Kidney (tissue), 14 donors: ENCODE results near the gene KNCN. TPM values are rescaled to one million over a fixed set of nuclear protein-coding genes. Genes with fewer than 3 reads are reported as not detected.

Source experiments
- DNase-seq, 5 donors: peaks; one replicate each; pipeline ENCODE4 v3.0.0-alpha.2; 2013 to 2020
- FAIRE-seq: peaks from 2 replicates; lab custom pipeline; 2012; peaks lifted over from hg19 to GRCh38; lab: Jason Lieb, UNC
- H3K27ac ChIP-seq, 2 donors: one replicate each; pipeline ENCODE4 v1.7.0; 2013; ENCODE audit warnings: low read depth in 2 of 2, low read length in 2 of 2, inconsistent platforms in 1 of 2
- H3K27me3 ChIP-seq: one replicate; pipeline ENCODE4 v1.7.1; 2013; ENCODE audit warnings: low read length, inconsistent platforms; ENCODE audit not compliant: control insufficient read depth, insufficient read depth
- H3K36me3 ChIP-seq, 3 donors: one replicate each; pipeline versions ENCODE4 v1.7.0 to v1.7.1; 2013; ENCODE audit warnings: low read length in 3 of 3, control low read depth in 1 of 3, inconsistent platforms in 1 of 3; ENCODE audit not compliant: insufficient read depth in 3 of 3, control insufficient read depth in 2 of 3
- H3K4me1 ChIP-seq, 3 donors: one replicate each; pipeline versions ENCODE4 v1.7.0 to v1.7.1; 2013; ENCODE audit warnings: low read length in 3 of 3, inconsistent platforms in 1 of 3, low read depth in 1 of 3; ENCODE audit not compliant: control insufficient read depth in 2 of 3, insufficient read depth in 2 of 3
- H3K4me3 ChIP-seq, 3 donors: one replicate each; pipeline versions ENCODE4 v1.7.0 to v1.8.1; 2013; ENCODE audit warnings: low read length in 3 of 3, control low read depth in 1 of 3, inconsistent platforms in 1 of 3
- H3K9ac ChIP-seq, 3 donors: one replicate each; pipeline versions ENCODE4 v1.7.0 to v1.7.1; 2013; ENCODE audit warnings: low read length in 3 of 3, control low read depth in 1 of 3, inconsistent platforms in 1 of 3
- H3K9me3 ChIP-seq, 3 donors: one replicate each; pipeline versions ENCODE4 v1.7.0 to v1.7.1; 2013; ENCODE audit warnings: low read length in 3 of 3, control low read depth in 1 of 3, inconsistent platforms in 1 of 3; ENCODE audit not compliant: control insufficient read depth in 2 of 3, insufficient read depth in 1 of 3
- intact Hi-C: fragments of 100-400 bp; cut with DNase I; formaldehyde crosslinking; loops from one replicate; pipeline ENCODE4 v1.11.1; 2022
- polyA plus RNA-seq: library from polyadenylated mRNA; stranded (reverse); fragments of 350-450 nt; fragmentation: Illumina TruSeq; extraction: RNeasy Lipid Tissue Mini Kit (QIAGEN cat#74804); gene quantifications from one replicate; pipeline ENCODE4 v1.2.3, GENCODE V29; 2014; ENCODE audit warnings: low read depth, low replicate concordance; ENCODE audit not compliant: insufficient read depth
- total RNA-seq: library from RNA; stranded (reverse); fragmentation: NEBNext Ultra II Directional; extraction: Animal tissue kit (Norgen Biotek cat#: 25700); gene quantifications from one replicate; pipeline ENCODE4 v1.2.1, GENCODE V29; 2021
- TF ChIP-seq, protein P1 (sequence below): IDR thresholded peaks from 3 replicates; pipeline ENCODE4 v1.5.1; 2012; ENCODE audit warnings: mild to moderate bottlenecking, moderate library complexity, borderline replicate concordance; ENCODE audit not compliant: insufficient read depth; ENCODE audit errors: extremely low read depth
- donor health status: control.
- donor health status: control.
- donor health status: control.
- donor health status: control.
- donor health status: control.
- donor health status: DM: yes; HTN: yes; CAD: no.
- donor health status: Normal renal cell carcinoma (clear cell type).

The KNCN gene
- total and polyA plus RNA-seq, 2 donors from 2014 or later: not detected

DNA sequence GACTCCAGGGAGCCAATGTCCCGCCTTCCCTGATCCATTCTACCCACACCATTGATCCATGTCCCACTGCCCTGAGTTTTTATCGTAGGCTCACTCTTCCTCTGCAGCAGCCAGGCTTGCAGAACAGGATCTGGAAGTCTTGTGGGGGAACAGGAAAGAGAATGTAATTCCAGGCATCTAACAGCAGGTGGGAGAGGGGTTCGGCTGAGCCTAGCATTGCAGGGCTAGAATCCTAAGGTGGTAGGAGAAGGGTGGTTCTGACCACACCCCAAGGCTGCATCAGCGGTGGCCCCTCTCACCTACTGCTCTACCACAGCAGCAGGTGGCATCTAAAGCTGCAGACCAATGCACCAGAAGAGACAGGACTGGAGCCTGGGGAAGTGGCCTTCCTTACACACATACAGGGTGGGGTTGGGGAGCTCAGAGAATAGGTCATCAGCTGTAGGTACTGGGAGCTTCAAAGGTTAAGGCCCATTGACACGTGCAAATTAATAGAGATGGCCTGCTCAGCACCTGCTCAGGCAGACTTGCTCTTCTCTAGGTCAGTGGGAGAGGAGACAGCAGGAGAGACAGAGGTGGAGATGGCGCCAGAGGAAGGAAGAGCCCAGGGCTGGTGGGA lies 20.5 kb downstream of the KNCN start:
- Histone ChIP-seq H3K9ac (no peak overlapping the region), H3K4me1 (peaks cover 0 to 4% (median 0%) of the 10 kb centered on the region in 3 donors), H3K27ac (no peak overlapping the region), H3K27me3 (peaks cover 17% of the 10 kb centered on the region), H3K9me3 (no peaks in the 10 kb centered on the region), H3K36me3 (no peaks in the 10 kb centered on the region), H3K4me3 (no peak overlapping the region)
- DNase-seq: peak in 3 of 5 donors; percentile 31 to 53 (median 48)
- intact Hi-C loops: loop anchor here (10.0 kb wide), 1 partner anchor 194 kb away; no protein-coding TSS in a partner anchor
- FAIRE-seq: no peak
- TF ChIP-seq, protein P1, sequence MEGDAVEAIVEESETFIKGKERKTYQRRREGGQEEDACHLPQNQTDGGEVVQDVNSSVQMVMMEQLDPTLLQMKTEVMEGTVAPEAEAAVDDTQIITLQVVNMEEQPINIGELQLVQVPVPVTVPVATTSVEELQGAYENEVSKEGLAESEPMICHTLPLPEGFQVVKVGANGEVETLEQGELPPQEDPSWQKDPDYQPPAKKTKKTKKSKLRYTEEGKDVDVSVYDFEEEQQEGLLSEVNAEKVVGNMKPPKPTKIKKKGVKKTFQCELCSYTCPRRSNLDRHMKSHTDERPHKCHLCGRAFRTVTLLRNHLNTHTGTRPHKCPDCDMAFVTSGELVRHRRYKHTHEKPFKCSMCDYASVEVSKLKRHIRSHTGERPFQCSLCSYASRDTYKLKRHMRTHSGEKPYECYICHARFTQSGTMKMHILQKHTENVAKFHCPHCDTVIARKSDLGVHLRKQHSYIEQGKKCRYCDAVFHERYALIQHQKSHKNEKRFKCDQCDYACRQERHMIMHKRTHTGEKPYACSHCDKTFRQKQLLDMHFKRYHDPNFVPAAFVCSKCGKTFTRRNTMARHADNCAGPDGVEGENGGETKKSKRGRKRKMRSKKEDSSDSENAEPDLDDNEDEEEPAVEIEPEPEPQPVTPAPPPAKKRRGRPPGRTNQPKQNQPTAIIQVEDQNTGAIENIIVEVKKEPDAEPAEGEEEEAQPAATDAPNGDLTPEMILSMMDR: no peak

DNA sequence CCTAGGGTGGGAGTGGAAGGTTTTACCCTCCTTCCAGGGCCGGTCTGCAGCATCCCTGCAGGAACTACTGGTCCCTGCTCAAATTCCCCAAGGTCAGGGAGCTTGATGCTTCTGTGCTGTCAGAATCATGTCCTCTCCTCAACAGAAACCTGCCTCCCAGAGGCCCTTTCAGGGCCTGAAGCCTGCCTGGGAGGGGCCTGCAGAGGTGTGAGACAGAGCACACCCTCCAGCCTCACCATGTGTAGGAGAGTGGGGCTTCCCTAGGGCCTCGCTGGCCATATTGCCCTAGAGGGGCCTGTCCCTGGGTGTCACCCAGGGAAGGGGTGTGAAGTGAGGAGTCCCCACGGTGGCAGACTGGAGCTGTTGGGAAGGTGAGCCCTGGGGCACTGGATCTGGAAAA lies 21.1 kb downstream of the KNCN start:
- no peak overlapping the region for H3K9ac ChIP-seq
- peaks cover 0 to 4% (median 0%) of the 10 kb centered on the region in 3 donors for H3K4me1 ChIP-seq
- H3K4me3 ChIP-seq: no peak overlapping the region
- intact Hi-C loops: loop anchor here (10.0 kb wide), 1 partner anchor 194 kb away; no protein-coding TSS in a partner anchor
- FAIRE-seq (no peak), DNase-seq (no peak)
- H3K9me3 ChIP-seq: no peaks in the 10 kb centered on the region
- H3K27ac ChIP-seq: no peak overlapping the region
- no peaks in the 10 kb centered on the region for H3K36me3 ChIP-seq
- TF ChIP-seq, protein P1: no peak
- peaks cover 21% of the 10 kb centered on the region for H3K27me3 ChIP-seq

DNA sequence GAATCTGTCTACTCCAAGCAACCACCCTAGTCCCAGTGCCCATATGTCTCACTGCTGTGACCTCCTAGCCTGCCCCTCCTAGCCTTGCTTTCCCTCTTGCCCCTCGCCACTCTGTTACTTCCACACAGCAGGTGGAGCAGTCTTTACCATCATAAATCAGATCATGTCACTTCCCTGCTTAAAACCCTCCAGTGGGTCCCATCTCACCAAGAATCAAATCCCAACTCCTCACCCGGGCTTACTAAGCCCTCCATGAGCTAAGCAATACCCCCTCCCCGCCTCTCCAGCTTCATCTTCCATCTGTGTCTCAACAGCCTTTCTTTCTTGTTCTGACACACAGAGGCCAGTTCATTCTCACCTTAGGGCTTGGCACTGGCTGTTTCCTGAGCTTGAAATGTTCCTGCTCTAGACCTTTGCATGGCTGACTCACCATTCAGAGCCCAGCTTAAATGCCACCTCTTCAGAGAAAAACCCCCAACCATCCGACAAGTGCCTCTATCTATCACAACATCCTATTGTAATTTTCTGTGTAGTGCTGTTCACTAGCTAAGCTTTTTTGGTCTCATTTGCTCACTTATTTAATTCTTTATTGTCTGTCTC lies 22.3 kb downstream of the KNCN start:
- H3K27ac ChIP-seq: no peak overlapping the region
- peaks cover 0 to 4% (median 0%) of the 10 kb centered on the region in 3 donors for H3K4me1 ChIP-seq
- H3K9ac ChIP-seq: no peak overlapping the region
- intact Hi-C loops: loop anchor here (5.0 kb wide), 1 partner anchor 82 kb away; no protein-coding TSS in a partner anchor
- H3K9me3 ChIP-seq: no peaks in the 10 kb centered on the region
- no peaks in the 10 kb centered on the region for H3K36me3 ChIP-seq
- TF ChIP-seq, protein P1: no peak
- peaks cover 20% of the 10 kb centered on the region for H3K27me3 ChIP-seq
- no peak overlapping the region for H3K4me3 ChIP-seq
- FAIRE-seq (no peak), DNase-seq (no peak)
